ENCODE results near the gene MCUB. TPM values are rescaled to one million over a fixed set of nuclear protein-coding genes. Genes with fewer than 3 reads are reported as not detected.

Gene MCUB
- total RNA-seq, 1 experiment from 2014 or later, result 24.1 TPM

DNA sequence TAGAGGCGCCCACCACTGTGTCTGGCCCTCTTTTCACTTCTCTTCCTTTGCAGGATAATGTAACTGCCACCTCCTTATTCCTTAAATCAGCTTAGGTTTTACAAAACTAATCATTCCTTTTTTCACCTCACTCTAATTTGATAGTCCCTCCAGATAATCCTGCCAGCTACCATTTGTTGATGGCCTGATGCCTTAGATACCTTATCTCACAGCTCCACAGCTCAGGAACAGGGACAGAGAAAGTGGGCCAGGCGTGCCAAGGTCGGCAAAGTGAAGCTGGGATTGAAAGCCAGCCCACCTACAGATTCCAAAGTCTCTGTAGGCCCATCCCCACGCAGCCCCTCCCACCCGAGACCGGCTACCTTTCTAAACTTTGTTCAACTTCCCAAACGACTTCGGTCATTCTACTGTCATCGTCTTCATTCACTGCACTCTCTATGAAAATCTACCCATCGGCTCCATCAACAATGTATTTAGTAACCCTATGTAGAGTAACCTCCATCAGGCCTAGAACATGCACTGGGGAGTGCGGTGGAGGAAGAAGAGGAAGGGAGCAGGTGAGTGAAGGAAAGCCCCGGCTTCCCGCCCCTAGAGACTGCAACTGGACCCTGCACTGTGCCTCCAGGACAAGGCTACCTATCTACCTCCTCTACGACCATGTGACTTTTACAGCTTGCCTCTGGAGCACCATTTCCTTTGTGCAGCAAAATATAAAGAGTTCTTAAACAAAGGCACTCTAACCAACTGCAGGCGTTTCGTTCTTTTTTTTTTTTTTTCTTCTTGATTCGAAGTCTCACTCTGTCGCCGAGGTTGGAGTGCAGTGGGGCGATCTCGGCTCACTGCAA is 141.7 kb downstream of the MCUB start:
- Histone ChIP-seq H3K4me3 (ENCODE audit: low read depth in 2 of 2, low read length in 2 of 2) (peak overlapping the region; percentile 67 to 76), H3K9me3 (ENCODE audit: control insufficient read depth, insufficient read depth, low read depth, low read length) (no peaks in the 10 kb centered on the region), H3K4me1 (ENCODE audit: control insufficient read depth, insufficient read depth, low read length) (peaks cover 13% of the 10 kb centered on the region), H3K27ac (ENCODE audit: low read length) (peak overlapping the region; percentile 70), H3K27me3 (ENCODE audit: control insufficient read depth, insufficient read depth, low read length) (no peaks in the 10 kb centered on the region), H3K36me3 (ENCODE audit: control insufficient read depth, insufficient read depth, low read length) (no peaks in the 10 kb centered on the region)
- POLR2A ChIA-PET, result interaction anchor here (0.7 kb wide), 1 partner anchor 314 kb away, joined by 3 read pairs; no protein-coding TSS in a partner anchor
- no TSS peak for BruUV-seq (replicated peaks)
- no peak for TF ChIP-seq TCF7L2 (IDR thresholded peaks at IDR 0.05; ENCODE audit: low read depth, low read length)
- intact Hi-C loops (cut with micrococcal nuclease; ENCODE audit: unreplicated experiment), result loop anchor here (5.0 to 10.0 kb wide), 2 partner anchors 101 to 137 kb away; partner anchors contain the start of genes CFI and MCUB
- DNase-seq (ENCODE audit: low read depth, low spot score) (no peak), ATAC-seq (no peak)
- in situ Hi-C loops (cut with HindIII; ENCODE audit: low pct_unique_long_range_greater_than_20kb, low sequenced_read_pairs), result no loop called here
- CTCF ChIA-PET, result interaction anchor here (0.6 to 0.7 kb wide), 3 partner anchors 13 to 457 kb away, joined by 3 to 6 read pairs (median 5); no protein-coding TSS in a partner anchor

DNA sequence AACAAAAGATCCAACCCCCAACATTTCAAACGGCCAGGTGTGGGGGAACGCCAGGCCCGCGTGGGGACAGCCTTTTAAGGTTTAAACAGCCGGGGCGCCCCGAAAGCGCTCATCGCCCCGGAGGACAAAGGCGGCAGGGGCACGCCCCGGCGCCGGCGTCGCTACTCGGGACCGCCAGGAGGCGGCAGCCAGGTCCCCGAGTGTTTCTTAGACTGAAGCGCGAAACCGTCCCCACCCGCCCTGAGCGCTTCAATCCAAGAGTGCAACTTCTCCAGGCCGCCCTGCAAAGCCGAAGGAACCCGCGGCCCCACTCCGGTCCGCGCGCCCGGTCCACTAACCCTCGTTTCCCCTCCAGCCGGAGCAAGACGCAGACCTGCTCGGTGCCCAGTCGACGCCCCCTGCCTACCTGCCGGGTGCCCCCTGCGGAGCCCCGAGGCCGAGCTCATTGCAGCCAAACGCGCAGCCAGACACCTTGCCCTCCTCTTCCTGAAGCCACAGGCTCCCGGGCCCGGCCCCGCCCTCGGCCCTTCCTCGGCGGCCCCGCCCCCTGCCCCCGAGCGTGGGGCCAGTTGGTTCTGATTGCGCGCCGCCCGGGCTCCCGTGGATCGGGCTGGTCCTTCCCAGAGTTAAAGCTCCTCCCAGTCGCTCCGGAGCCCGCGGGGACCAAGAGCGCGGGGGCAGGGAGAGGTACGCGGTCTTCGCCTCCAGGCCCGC is 143.1 kb downstream of the MCUB start, which contains the start of gene CASP6:
Gene CASP6 (minus strand): TSS at position 496 of the 714 bp plus-strand sequence. CDS start 50 bp downstream, at position 446.
- Histone ChIP-seq H3K4me1 (ENCODE audit: control insufficient read depth, insufficient read depth, low read length) (peaks cover 13% of the 10 kb centered on the region), H3K27me3 (ENCODE audit: control insufficient read depth, insufficient read depth, low read length) (no peaks in the 10 kb centered on the region), H3K9me3 (ENCODE audit: control insufficient read depth, insufficient read depth, low read depth, low read length) (no peaks in the 10 kb centered on the region), H3K36me3 (ENCODE audit: control insufficient read depth, insufficient read depth, low read length) (no peaks in the 10 kb centered on the region), H3K27ac (ENCODE audit: low read length) (peak within 1 kb of the TSS; percentile 70), H3K4me3 (ENCODE audit: low read depth in 2 of 2, low read length in 2 of 2) (peak within 1 kb of the TSS; percentile 67 to 76)
- TF ChIP-seq, protein P1, sequence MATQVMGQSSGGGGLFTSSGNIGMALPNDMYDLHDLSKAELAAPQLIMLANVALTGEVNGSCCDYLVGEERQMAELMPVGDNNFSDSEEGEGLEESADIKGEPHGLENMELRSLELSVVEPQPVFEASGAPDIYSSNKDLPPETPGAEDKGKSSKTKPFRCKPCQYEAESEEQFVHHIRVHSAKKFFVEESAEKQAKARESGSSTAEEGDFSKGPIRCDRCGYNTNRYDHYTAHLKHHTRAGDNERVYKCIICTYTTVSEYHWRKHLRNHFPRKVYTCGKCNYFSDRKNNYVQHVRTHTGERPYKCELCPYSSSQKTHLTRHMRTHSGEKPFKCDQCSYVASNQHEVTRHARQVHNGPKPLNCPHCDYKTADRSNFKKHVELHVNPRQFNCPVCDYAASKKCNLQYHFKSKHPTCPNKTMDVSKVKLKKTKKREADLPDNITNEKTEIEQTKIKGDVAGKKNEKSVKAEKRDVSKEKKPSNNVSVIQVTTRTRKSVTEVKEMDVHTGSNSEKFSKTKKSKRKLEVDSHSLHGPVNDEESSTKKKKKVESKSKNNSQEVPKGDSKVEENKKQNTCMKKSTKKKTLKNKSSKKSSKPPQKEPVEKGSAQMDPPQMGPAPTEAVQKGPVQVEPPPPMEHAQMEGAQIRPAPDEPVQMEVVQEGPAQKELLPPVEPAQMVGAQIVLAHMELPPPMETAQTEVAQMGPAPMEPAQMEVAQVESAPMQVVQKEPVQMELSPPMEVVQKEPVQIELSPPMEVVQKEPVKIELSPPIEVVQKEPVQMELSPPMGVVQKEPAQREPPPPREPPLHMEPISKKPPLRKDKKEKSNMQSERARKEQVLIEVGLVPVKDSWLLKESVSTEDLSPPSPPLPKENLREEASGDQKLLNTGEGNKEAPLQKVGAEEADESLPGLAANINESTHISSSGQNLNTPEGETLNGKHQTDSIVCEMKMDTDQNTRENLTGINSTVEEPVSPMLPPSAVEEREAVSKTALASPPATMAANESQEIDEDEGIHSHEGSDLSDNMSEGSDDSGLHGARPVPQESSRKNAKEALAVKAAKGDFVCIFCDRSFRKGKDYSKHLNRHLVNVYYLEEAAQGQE (IDR thresholded peaks at IDR 0.05; ENCODE audit: insufficient read depth in 1 of 2, low read depth in 2 of 2, low read length in 1 of 2), result no peak
- TF ChIP-seq TCF7L2 (IDR thresholded peaks at IDR 0.05; ENCODE audit: low read depth, low read length) (no peak), SIN3A (IDR thresholded peaks at IDR 0.05; ENCODE audit: borderline replicate concordance, insufficient read depth, low read depth, low read length) (peak; percentile 74; the same call in 1 of the 2 replicates)
- TF ChIP-seq, protein P2, sequence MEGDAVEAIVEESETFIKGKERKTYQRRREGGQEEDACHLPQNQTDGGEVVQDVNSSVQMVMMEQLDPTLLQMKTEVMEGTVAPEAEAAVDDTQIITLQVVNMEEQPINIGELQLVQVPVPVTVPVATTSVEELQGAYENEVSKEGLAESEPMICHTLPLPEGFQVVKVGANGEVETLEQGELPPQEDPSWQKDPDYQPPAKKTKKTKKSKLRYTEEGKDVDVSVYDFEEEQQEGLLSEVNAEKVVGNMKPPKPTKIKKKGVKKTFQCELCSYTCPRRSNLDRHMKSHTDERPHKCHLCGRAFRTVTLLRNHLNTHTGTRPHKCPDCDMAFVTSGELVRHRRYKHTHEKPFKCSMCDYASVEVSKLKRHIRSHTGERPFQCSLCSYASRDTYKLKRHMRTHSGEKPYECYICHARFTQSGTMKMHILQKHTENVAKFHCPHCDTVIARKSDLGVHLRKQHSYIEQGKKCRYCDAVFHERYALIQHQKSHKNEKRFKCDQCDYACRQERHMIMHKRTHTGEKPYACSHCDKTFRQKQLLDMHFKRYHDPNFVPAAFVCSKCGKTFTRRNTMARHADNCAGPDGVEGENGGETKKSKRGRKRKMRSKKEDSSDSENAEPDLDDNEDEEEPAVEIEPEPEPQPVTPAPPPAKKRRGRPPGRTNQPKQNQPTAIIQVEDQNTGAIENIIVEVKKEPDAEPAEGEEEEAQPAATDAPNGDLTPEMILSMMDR (IDR thresholded peaks at IDR 0.05), result peak; percentile 71
- CTCF ChIA-PET, result no interaction called here
- in situ Hi-C loops (cut with HindIII; ENCODE audit: low pct_unique_long_range_greater_than_20kb, low sequenced_read_pairs), result no loop called here
- BruUV-seq (replicated peaks), result no TSS peak
- DNase-seq (ENCODE audit: low read depth, low spot score), result no peak
- peak; percentile 90 for ATAC-seq
- intact Hi-C loops (cut with micrococcal nuclease; ENCODE audit: unreplicated experiment), result loop anchor here (5.0 to 10.0 kb wide), 2 partner anchors 99 to 138 kb away; partner anchors contain the start of genes CFI and MCUB
- POLR2A ChIA-PET, result interaction anchor here (0.7 kb wide), 1 partner anchor 315 kb away, joined by 3 read pairs; no protein-coding TSS in a partner anchor
